GM13976 (cell line): ENCODE data around the gene BOK.
"Not testable (repeated sequence)": the region's sequence is repeated elsewhere in the genome, so short reads cannot be mapped to it uniquely, and the experiment has no call there.

Source experiments
- DNase-seq: peaks from one replicate; pipeline ENCODE4 v3.0.0; 2012; ENCODE audit warnings: low spot score
- CTCF ChIP-seq: IDR thresholded peaks from 2 replicates; pipeline ENCODE4 v1.5.1; 2012; ENCODE audit warnings: borderline replicate concordance, mild to moderate bottlenecking; ENCODE audit not compliant: insufficient read depth; ENCODE audit errors: extremely low read depth, missing control alignments, control extremely low read depth
- in situ Hi-C: fragments of 300-500 bp; cut with MboI; formaldehyde crosslinking; loops from one replicate; pipeline ENCODE4 v1.12.0; 2022; ENCODE audit warnings: low sequenced_read_pairs, mixed read lengths, inconsistent platforms; ENCODE audit not compliant: unreplicated experiment

BOK gene

GRCh38 chr2:241586564-241587264 lies 28.2 kb downstream of the BOK start:
- TF ChIP-seq CTCF: no peak
- in situ Hi-C loops: no loop called here
- no peak for DNase-seq

- in situ Hi-C loops: not testable (repeated sequence)
Observed at GRCh38 chr2:241589863-241590262, 31.3 kb downstream of the BOK start.

GRCh38 chr2:241590496-241591455 lies 32.2 kb downstream of the BOK start:
- in situ Hi-C loops, DNase-seq: not testable (repeated sequence)

More at GRCh38 chr2:241589863-241590262, 31.3 kb downstream of the BOK start:
- DNase-seq: not testable (repeated sequence)

- in situ Hi-C loops: no loop called here
- DNase-seq: no peak
- TF ChIP-seq CTCF: no peak
Observed at GRCh38 chr2:241592126-241592845, 33.7 kb downstream of the BOK start.

- no peak for TF ChIP-seq CTCF
Observed at GRCh38 chr2:241593271-241593670, 34.7 kb downstream of the BOK start.

GRCh38 chr2:241595600-241596140 lies 37.1 kb downstream of the BOK start:
- in situ Hi-C loops: no loop called here
- no peak for DNase-seq
- no peak for TF ChIP-seq CTCF

More at GRCh38 chr2:241593271-241593670, 34.7 kb downstream of the BOK start:
- no peak for DNase-seq
- in situ Hi-C loops: no loop called here

- no peak for TF ChIP-seq CTCF
- DNase-seq: no peak
- in situ Hi-C loops: no loop called here
Observed at GRCh38 chr2:241597561-241597960, 39.0 kb downstream of the BOK start.
